ENCODE data around the gene DHX8.
"Not testable (repeated sequence)": the region's sequence is repeated elsewhere in the genome, so short reads cannot be mapped to it uniquely, and the experiment has no call there.

The DHX8 gene

DNA sequence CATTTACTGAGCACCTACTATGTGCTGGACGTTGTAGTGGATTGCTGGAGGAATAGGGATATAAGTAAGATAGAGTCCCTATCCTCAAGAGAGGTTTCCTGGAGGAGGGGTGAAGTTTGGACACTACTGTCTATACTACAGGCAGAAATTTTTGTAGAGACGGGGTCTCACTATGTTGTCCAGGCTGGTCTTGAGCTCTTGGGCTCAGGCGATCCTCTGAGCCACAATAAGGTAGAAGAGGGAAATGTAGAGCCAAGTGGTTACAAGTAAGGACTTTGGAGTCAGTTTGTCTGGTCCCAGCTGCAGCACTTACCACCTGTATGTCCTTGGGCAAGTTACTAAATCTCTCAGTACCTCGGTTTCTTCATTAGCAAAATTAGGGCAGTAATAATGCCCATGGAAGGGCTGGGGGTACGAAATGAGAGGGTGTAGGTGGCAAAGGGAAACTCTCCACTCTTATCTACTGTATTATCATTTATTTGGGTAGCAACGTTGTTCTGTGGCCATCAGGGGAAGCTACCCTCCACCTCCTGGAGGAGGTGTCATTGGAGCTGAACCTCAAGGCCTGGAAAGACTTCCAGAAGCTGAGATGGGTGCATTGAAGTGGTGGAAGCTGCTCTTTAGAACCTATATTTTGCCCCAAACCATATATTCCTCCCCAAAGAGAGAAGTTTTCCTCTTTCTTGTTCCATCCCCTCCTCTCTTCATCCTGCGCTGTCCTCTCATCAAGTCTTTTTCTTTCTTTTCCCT is 34.9 kb upstream of the DHX8 start:
- Histone ChIP-seq H4K20me1 (ENCODE audit: insufficient read depth, low read length) (no peaks in the 10 kb centered on the region), H3K4me2 (ENCODE audit: insufficient read depth, low read length) (no peak overlapping the region)
- no peak for ATAC-seq (ENCODE audit: insufficient read depth, low read depth)

DNA sequence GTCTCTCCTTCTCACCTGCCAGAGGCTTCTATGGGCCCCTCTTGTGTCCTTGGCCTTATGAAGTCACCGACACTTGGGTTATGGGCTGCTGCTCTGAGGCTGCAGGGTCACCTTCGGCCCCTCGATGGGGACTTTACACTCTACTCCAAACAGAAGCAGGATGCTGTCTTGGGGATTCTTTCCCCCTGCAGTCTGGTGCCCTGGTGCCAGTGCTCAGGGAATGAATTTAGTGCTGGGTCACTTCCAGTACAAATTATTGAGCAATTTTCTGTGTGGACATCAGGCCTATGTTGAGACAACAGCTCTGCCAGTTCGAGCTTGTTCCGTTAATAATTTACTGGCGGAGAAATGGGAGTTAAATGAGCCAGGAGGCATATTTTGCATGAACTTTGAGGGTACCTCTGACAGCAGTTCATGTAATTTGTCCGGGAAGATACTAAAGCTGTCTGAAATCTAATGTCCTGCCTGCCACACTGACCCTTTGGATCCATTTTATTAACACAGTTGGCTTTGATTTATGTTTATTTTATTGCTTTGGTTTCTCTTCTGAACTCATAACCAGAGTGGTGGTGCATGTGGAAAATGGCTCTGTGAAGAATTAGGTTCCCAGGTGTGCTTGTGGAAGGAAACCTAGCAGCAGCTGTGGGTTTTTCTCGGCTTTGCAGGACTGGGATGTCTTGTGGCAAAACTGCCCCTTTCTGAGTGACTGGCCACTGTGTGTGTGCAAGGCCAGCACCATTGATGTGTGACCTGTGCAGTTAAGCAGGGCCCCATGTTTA is 34.1 kb upstream of the DHX8 start:
- Histone ChIP-seq H3K4me3 (ENCODE audit: low read depth in 1 of 2, low read length in 2 of 2) (no peak overlapping the region), H3K36me3 (ENCODE audit: insufficient read depth, low read length) (no peaks in the 10 kb centered on the region), H3K9me3 (ENCODE audit: insufficient read depth, low read length, severe bottlenecking) (no peaks in the 10 kb centered on the region), H3K27me3 (ENCODE audit: insufficient read depth, low read length, poor library complexity) (peaks cover 7% of the 10 kb centered on the region), H3K27ac (ENCODE audit: low read length) (no peak overlapping the region), H3K9ac (ENCODE audit: low read depth, low read length) (no peak overlapping the region), H2AFZ (ENCODE audit: low read depth, low read length) (no peak overlapping the region; the same call in 1 of the 2 replicates), H4K20me1 (ENCODE audit: insufficient read depth, low read length) (no peaks in the 10 kb centered on the region), H3K4me1 (ENCODE audit: insufficient read depth, low read length) (no peaks in the 10 kb centered on the region), H3K79me2 (ENCODE audit: insufficient read depth, low read length) (no peaks in the 10 kb centered on the region), H3K4me2 (ENCODE audit: insufficient read depth, low read length) (no peak overlapping the region)
- DNase-seq (no peak), ATAC-seq (ENCODE audit: insufficient read depth, low read depth) (no peak)
- no peak for TF ChIP-seq CTCF (IDR thresholded peaks at IDR 0.05; ENCODE audit: borderline replicate concordance, extremely low read depth, low read length, poor library complexity, severe bottlenecking)
- no peak for TF ChIP-seq EZH2 (IDR thresholded peaks at IDR 0.05; ENCODE audit: borderline replicate concordance, low read depth, low read length, severe bottlenecking)

More for the DNA sequence above, 34.9 kb upstream of the DHX8 start:
- Histone ChIP-seq H2AFZ (ENCODE audit: low read depth, low read length) (no peak overlapping the region), H3K27ac (ENCODE audit: low read length) (no peak overlapping the region), H3K79me2 (ENCODE audit: insufficient read depth, low read length) (no peaks in the 10 kb centered on the region), H3K4me1 (ENCODE audit: insufficient read depth, low read length) (no peaks in the 10 kb centered on the region), H3K9ac (ENCODE audit: low read depth, low read length) (no peak overlapping the region), H3K4me3 (ENCODE audit: low read depth in 1 of 2, low read length in 2 of 2) (no peak overlapping the region), H3K27me3 (ENCODE audit: insufficient read depth, low read length, poor library complexity) (peaks cover 10% of the 10 kb centered on the region), H3K36me3 (ENCODE audit: insufficient read depth, low read length) (no peaks in the 10 kb centered on the region), H3K9me3 (ENCODE audit: insufficient read depth, low read length, severe bottlenecking) (no peaks in the 10 kb centered on the region)
- no peak for DNase-seq
- no peak for TF ChIP-seq EZH2 (IDR thresholded peaks at IDR 0.05; ENCODE audit: borderline replicate concordance, low read depth, low read length, severe bottlenecking)
- no peak for TF ChIP-seq CTCF (IDR thresholded peaks at IDR 0.05; ENCODE audit: borderline replicate concordance, extremely low read depth, low read length, poor library complexity, severe bottlenecking)

- ATAC-seq (ENCODE audit: insufficient read depth, low read depth) = not testable (repeated sequence)
These were observed 33.0 kb upstream of the DHX8 start for GRCh38 chr17:43450791-43451190.

DNA sequence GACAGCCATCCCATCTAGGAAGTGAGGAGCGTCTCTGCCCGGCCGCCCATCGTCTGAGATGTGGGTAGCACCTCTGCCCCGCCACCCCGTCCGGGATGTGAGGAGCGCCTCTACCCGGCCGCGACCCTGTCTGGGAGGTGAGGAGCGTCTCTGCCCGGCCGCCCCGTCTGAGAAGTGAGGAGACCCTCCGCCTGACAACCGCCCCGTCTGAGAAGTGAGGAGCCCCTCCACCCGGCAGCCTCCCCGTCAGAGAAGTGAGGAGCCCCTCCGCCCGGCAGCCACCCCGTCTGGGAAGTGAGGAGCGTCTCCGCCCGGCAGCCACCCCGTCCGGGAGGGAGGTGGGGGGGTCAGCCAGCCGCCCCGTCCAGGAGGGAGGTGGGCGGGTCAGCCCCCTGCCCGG is 32.0 kb upstream of the DHX8 start:
- not testable (repeated sequence) for H2AFZ ChIP-seq (ENCODE audit: low read depth, low read length); H3K36me3 ChIP-seq (ENCODE audit: insufficient read depth, low read length); H3K27ac ChIP-seq (ENCODE audit: low read length); H3K79me2 ChIP-seq (ENCODE audit: insufficient read depth, low read length); H3K27me3 ChIP-seq (ENCODE audit: insufficient read depth, low read length, poor library complexity); DNase-seq; H3K4me1 ChIP-seq (ENCODE audit: insufficient read depth, low read length); H3K9ac ChIP-seq (ENCODE audit: low read depth, low read length); H4K20me1 ChIP-seq (ENCODE audit: insufficient read depth, low read length); H3K4me2 ChIP-seq (ENCODE audit: insufficient read depth, low read length); H3K9me3 ChIP-seq (ENCODE audit: insufficient read depth, low read length, severe bottlenecking); H3K4me3 ChIP-seq (ENCODE audit: low read depth in 1 of 2, low read length in 2 of 2); ATAC-seq (ENCODE audit: insufficient read depth, low read depth)

More at GRCh38 chr17:43450791-43451190, 33.0 kb upstream of the DHX8 start:
- not testable (repeated sequence) for H3K9ac ChIP-seq (ENCODE audit: low read depth, low read length); H3K4me3 ChIP-seq (ENCODE audit: low read depth in 1 of 2, low read length in 2 of 2); H3K27me3 ChIP-seq (ENCODE audit: insufficient read depth, low read length, poor library complexity); H3K36me3 ChIP-seq (ENCODE audit: insufficient read depth, low read length); H4K20me1 ChIP-seq (ENCODE audit: insufficient read depth, low read length); DNase-seq; H2AFZ ChIP-seq (ENCODE audit: low read depth, low read length); H3K27ac ChIP-seq (ENCODE audit: low read length); H3K4me1 ChIP-seq (ENCODE audit: insufficient read depth, low read length); H3K9me3 ChIP-seq (ENCODE audit: insufficient read depth, low read length, severe bottlenecking); H3K79me2 ChIP-seq (ENCODE audit: insufficient read depth, low read length); H3K4me2 ChIP-seq (ENCODE audit: insufficient read depth, low read length)

Data from DND-41 (cell line).